Upper lobe of right lung (tissue), 1 donor: ENCODE results near the gene EIF5A. TPM values are rescaled to one million over a fixed set of nuclear protein-coding genes. Genes with fewer than 3 reads are reported as not detected.

Source experiments
- ATAC-seq: fragments of 200-7000 bp; cut with Tn5 transposase; one replicate; pipeline ENCODE4 v1.9.1; 2020; ENCODE audit warnings: mild to moderate bottlenecking, moderate library complexity
- DNase-seq: peaks from one replicate; pipeline ENCODE4 v3.0.0-alpha.2; 2020
- H3K27ac ChIP-seq: fragments of 200-600 bp; one replicate; pipeline ENCODE4 v1.8.0; 2022
- H3K27me3 ChIP-seq: fragments of 200-600 bp; one replicate; pipeline ENCODE4 v1.8.0; 2022; ENCODE audit warnings: mild to moderate bottlenecking
- H3K36me3 ChIP-seq: fragments of 200-600 bp; one replicate; pipeline ENCODE4 v1.8.0; 2022
- H3K4me1 ChIP-seq: fragments of 200-600 bp; one replicate; pipeline ENCODE4 v1.8.0; 2022
- H3K4me3 ChIP-seq: fragments of 200-600 bp; one replicate; pipeline ENCODE4 v1.8.0; 2022; ENCODE audit warnings: mild to moderate bottlenecking
- H3K9me3 ChIP-seq: fragments of 200-600 bp; one replicate; pipeline ENCODE4 v1.8.0; 2022
- CTCF ChIP-seq: fragments of 200-600 bp; IDR thresholded peaks from one replicate; pipeline ENCODE4 v1.8.0; 2022; ENCODE audit warnings: antibody characterized with exemption
- intact Hi-C: fragments of 100-400 bp; cut with DNase I; formaldehyde crosslinking; loops from one replicate; pipeline ENCODE4 v1.11.0; 2022
- total RNA-seq: library from RNA; stranded (reverse); fragmentation: NEBNext Ultra II Directional; extraction: Animal tissue kit (Norgen Biotek cat#: 25700); gene quantifications from one replicate; pipeline ENCODE4 v1.2.1, GENCODE V29; 2021
- donor health status: DM: no; HTN: yes; CAD: no; lungs with severe emphysema.

EIF5A gene
- total RNA-seq, 1 donor from 2014 or later, result 241 TPM

- Histone ChIP-seq H3K4me1 (peaks cover 24% of the 10 kb centered on the region), H3K9me3 (no peaks in the 10 kb centered on the region), H3K27ac (no peak overlapping the region), H3K36me3 (no peaks in the 10 kb centered on the region), H3K27me3 (no peaks in the 10 kb centered on the region), H3K4me3 (no peak overlapping the region)
- no peak for TF ChIP-seq CTCF
- DNase-seq (no peak), ATAC-seq (no peak)
- intact Hi-C loops, result no loop called here
Observed at GRCh38 chr17:7357381-7357780, 50.0 kb downstream of the EIF5A start.

GRCh38 chr17:7361906-7362305 is 54.5 kb downstream of the EIF5A start:
- DNase-seq, result no peak
- no peaks in the 10 kb centered on the region for H3K36me3 ChIP-seq
- intact Hi-C loops, result no loop called here
- TF ChIP-seq CTCF, result no peak
- H3K9me3 ChIP-seq, result no peaks in the 10 kb centered on the region
- no peak overlapping the region for H3K27ac ChIP-seq
- H3K27me3 ChIP-seq, result no peaks in the 10 kb centered on the region
- H3K4me1 ChIP-seq, result no peaks in the 10 kb centered on the region
- H3K4me3 ChIP-seq, result no peak overlapping the region
- no peak for ATAC-seq

Other genes with a start within 250 kb of the EIF5A start
- 12.6 TPM for gene CLEC10A, start 227.4 kb upstream of the EIF5A start, total RNA-seq
- gene ASGR2, start 192.8 kb upstream of the EIF5A start, total RNA-seq, result 1.3 TPM
- gene ASGR1, start 128.3 kb upstream of the EIF5A start, total RNA-seq, result 4.3 TPM
- gene DLG4, start 87.8 kb upstream of the EIF5A start, total RNA-seq, result 30.7 TPM
- 544 TPM for gene ACADVL, start 87.7 kb upstream of the EIF5A start, total RNA-seq
- 41.0 TPM for gene DVL2, start 73.1 kb upstream of the EIF5A start, total RNA-seq
- 36.9 TPM for gene PHF23, start 68.2 kb upstream of the EIF5A start, total RNA-seq
- 547 TPM for gene GABARAP, start 65.2 kb upstream of the EIF5A start, total RNA-seq
- 141 TPM for gene CTDNEP1, start 55.9 kb upstream of the EIF5A start, total RNA-seq
- gene ELP5, start 55.4 kb upstream of the EIF5A start, total RNA-seq, result 35.0 TPM
- gene CLDN7, start 45.1 kb upstream of the EIF5A start, total RNA-seq, result 117 TPM
- gene SLC2A4, start 25.9 kb upstream of the EIF5A start, total RNA-seq, result 1.6 TPM
- not detected for gene YBX2, start 13.0 kb upstream of the EIF5A start, total RNA-seq
- gene GPS2, start 7.7 kb downstream of the EIF5A start, total RNA-seq, result 62.9 TPM
- gene NEURL4, start 21.7 kb downstream of the EIF5A start, total RNA-seq, result 37.6 TPM
- 23.2 TPM for gene ACAP1, start 28.9 kb downstream of the EIF5A start, total RNA-seq
- 8.9 TPM for gene KCTD11, start 44.5 kb downstream of the EIF5A start, total RNA-seq
- gene TMEM95, start 47.5 kb downstream of the EIF5A start, total RNA-seq, result not detected
- 5.8 TPM for gene TNK1, start 73.5 kb downstream of the EIF5A start, total RNA-seq
- gene PLSCR3, start 86.9 kb downstream of the EIF5A start, total RNA-seq, result 30.3 TPM
- gene TMEM256, start 96.5 kb downstream of the EIF5A start, total RNA-seq, result 45.2 TPM
- 11.7 TPM for gene NLGN2, start 100.2 kb downstream of the EIF5A start, total RNA-seq
- not detected for gene SPEM1, start 112.7 kb downstream of the EIF5A start, total RNA-seq
- gene SPEM2, start 118.0 kb downstream of the EIF5A start, total RNA-seq, result not detected
- gene SPEM3, start 121.2 kb downstream of the EIF5A start, total RNA-seq, result not detected
- gene TMEM102, start 127.8 kb downstream of the EIF5A start, total RNA-seq, result 7.4 TPM
- gene FGF11, start 131.9 kb downstream of the EIF5A start, total RNA-seq, result 1.1 TPM
- 10.1 TPM for gene CHRNB1, start 137.4 kb downstream of the EIF5A start, total RNA-seq
- 84.7 TPM for gene ZBTB4, start 172.0 kb downstream of the EIF5A start, total RNA-seq
- gene SLC35G6, start 173.8 kb downstream of the EIF5A start, total RNA-seq, result not detected
- gene POLR2A, start 176.7 kb downstream of the EIF5A start, total RNA-seq, result 105 TPM
- 75.7 TPM for gene TNFSF12, start 241.4 kb downstream of the EIF5A start, total RNA-seq